NCI-H460 (cell line): ENCODE results near the gene PNMA8C. TPM values are rescaled to one million over a fixed set of nuclear protein-coding genes. Genes with fewer than 3 reads are reported as not detected.

ENCODE experiments used
- DNase-seq: peaks from one replicate; pipeline ENCODE4 v3.0.0-alpha.2; 2016; ENCODE audit warnings: low read depth; ENCODE audit errors: extremely low read depth
- polyA plus RNA-seq: library from polyadenylated mRNA; depleted of rRNA; stranded (reverse); fragments of >200 nt; gene quantifications from 2 replicates; pipeline ENCODE4 v1.2.3, GENCODE V29; 2014; cell fraction: nucleus; rRNA removed
- total RNA-seq: library from RNA; depleted of rRNA; stranded (reverse); fragments of >200 nt; shearing (Covaris generic); gene quantifications from 2 replicates; pipeline ENCODE4 v1.2.3, GENCODE V29; 2014; rRNA removed

The PNMA8C gene
- not detected in 2 replicates for total RNA-seq
- 0.12 TPM in 1 of 2 replicates, not detected in the other for polyA plus RNA-seq

DNA sequence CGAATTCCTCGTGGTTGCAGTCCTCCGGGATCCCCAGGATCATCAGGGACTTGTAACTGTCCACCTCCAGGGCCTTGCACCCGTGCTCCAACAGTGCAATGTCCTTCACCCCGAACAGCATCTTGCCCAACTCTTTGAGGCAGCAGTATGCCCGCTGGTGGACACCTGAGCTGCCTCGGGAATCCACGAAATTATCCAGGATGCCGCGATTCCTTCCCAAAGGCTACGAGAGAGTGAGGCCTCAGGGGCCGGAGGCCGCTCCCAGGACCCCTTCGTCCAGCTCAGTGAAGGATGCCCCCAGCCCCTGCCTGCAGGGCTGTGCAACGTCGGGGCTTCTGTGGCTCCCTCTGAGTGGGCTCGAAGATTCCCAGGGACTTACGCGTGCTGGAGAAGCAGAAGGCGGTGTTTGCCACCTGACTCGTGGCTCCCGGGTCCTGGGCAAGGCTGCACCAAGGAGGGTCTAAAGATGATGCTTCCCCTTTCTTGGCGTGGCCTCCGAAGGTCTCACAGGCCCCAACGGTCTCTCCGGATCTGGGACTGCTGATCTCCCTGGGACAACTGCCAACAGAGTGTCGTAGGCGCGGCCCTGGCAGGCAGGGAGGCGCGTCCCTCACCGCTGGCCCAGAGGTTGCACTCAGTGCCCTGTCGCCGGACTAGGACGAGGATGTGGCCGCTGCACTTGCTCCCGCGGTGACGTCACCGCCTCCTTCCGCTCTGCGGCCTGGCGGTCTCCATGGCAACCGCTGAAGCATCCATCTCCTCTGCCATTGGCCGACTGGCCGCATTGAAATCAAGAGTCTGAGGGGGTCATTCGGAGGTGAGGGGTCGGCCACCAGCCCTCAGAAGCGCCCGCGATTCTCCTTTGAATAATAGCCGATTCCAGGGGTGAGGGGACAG, at the start of gene PNMA8C:
TSS of gene PNMA8C (minus strand) at position 698 of the 897 bp plus-strand sequence. CDS start at position 121, 577 bp downstream.
- no peak for DNase-seq

DNA sequence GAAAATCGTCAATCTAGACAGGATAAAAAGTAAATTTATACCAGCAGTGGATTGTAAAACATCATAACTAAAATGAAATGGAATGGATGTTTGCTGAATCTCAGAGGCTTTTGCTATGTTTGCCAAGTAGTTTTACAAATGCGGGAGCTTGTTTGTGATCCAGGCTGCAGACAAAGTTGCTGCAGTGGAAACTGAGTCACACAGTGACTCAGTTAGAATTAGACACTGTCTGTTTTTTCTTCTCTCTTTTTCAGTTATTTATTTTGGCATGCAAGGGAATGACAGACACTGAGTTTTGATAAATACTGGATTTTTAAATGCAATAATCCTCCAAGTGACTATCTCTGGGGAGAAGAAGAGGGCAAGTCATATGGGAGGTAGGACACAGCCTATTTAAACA, 47.2 kb upstream of the PNMA8C start:
- no peak for DNase-seq

DNA sequence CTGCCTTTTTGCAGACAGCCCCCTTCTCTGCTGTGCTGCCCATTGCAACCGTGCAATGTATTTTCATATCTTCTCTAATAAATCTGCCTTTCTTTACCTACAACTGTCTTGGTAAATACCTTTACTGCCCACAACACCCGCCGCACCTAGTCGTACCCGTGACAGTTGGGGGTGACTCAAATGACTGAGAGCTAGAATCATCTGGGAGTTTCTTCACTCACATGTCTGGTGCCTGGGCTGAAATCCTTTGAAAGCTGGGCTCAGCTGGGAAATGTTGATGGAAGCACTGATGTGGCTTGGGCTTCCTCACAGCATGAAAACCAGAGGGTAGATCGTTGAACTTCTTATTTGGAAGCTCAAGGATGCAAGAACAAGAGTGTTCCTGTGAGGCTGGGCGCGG, 45.5 kb upstream of the PNMA8C start:
- DNase-seq, result no peak

DNA sequence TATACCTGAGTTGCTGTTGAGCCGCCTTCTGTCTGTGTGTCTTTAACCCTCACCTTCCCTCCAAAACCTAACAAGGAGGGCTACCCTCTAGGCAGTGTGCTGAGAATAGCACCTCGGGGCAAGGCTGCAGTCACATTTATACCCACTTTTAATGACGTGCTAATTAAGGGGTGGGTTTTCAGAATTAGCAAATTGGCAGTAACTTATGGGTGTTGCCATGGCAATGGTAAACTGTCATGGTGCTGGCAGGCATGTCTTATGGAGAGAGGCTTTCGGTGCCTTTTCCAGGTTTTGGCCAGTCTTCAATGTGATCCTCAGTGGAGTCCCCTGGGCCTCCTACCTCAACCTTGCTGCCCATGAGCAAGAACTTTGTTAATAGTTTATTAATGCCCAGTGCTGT, 43.9 kb upstream of the PNMA8C start:
- no peak for DNase-seq

DNA sequence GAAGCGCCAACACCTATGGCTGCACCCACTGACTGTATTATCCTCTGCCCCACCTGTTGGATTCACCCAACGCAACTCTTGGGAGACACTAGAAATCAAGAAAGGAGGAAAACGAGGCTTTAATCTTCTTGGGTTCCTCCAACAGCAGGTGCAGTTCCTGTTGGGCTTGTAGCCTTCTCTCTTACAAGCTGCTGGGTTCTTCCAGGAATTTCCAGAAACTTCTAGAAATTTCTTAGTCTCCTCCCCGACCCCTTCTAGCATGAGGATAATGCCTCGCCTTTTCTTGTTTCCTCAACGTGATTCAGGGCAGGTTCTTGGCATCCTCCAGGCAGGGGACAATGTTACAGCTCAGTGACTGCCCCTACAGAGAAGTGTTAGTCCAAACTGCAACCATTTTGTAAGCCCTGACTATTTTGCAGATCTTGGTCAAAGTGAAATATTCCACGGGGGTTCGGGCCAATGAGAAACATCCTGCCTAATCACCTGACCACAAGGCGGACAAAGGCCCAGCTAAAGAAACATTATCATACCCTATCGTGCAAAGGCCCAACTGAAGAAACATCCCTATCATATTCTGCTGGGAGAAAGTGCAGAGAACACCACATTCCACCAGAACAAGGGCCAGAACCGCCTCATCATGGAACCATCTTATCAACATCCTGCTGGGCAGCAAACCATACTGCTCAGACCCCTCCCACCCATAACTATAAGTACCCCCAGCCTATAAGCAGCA, 43.2 kb upstream of the PNMA8C start:
- no peak for DNase-seq

DNA sequence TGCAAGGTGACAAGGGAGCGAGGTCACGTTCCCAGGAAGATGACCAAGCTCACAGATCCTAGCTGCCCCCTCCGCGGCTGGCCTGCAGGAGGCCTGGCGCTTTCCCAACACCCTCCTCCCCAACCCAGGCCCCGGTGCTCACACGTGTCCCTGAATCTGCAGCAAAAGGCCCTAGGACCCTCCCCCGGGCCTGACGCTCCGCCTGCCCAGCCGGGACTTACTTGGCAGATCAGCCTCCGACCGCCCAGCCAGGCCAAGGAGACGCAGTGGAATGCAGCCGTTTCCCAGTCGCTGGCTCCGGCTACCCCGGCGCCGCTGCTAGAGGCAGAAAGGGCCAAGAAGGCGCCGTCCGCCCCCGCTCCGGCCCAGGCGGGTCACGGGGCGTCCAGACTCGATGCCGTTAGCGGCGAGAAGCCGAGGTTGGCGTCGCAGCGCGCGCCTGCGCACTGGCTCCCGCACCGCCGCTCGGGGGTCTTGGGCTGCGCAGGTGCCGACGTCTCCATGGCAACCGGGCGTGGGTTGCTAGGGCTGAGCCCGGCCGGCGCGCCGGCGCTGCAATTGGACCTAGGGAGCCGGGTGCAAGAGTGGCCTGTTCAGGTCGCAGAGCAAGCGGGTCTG, 42.5 kb upstream of the PNMA8C start, which contains the start of gene PNMA8A:
TSS of gene PNMA8A (minus strand) at position 448 of the 618 bp plus-strand sequence. CDS start 528 bp downstream, outside the sequence.
- no peak for DNase-seq

DNA sequence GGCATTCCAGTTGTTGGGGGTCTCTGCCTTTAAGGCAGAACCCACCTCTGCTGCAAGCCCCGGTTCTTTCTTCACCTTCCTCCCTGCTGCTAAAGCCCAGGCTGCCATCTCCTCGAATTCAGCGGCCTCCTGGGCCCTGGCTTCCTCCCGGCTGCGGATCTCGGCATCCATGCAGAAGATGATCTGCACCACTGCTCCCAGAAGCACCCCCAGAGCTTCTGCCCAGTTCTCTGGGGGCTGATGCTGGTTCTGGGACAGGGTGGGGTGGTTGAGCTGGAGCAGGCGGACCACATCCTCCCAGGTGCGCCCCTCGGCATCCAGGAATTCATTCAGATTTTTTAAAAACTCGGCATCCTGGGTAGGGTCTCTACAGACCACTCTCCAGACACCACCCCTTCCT, 41.6 kb upstream of the PNMA8C start:
- no peak for DNase-seq

DNA sequence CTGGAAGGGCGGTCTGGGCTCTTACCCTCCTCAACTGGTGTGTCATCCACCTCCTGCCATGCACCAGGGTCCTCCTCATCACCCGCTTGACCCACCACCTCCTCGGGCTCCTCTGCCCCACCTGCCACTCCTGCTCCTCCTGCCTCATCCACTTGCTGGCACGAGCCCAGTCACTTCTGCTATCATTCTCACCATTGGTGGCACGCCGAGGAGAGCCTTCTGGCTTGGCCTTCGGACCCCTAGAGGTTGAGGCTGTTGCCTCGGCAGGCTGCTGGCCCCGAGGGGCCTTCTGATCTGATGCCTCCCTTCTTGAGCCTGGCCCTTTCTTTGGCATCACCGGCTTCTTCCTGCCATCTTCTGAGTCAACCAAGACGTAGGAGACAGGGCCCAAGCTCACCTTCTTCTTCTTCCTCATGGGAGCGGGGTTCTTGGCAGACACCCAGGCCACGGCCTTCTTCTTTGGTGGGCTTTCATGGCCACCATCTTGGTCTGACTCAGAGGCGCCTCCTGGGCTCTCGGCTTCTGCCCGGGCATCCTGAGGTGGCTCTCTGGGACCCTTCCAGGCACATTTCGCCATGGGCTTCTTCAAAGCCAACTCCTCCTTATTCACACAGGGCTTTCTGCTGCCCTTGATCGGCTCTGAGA, 40.9 kb upstream of the PNMA8C start:
- no peak for DNase-seq

DNA sequence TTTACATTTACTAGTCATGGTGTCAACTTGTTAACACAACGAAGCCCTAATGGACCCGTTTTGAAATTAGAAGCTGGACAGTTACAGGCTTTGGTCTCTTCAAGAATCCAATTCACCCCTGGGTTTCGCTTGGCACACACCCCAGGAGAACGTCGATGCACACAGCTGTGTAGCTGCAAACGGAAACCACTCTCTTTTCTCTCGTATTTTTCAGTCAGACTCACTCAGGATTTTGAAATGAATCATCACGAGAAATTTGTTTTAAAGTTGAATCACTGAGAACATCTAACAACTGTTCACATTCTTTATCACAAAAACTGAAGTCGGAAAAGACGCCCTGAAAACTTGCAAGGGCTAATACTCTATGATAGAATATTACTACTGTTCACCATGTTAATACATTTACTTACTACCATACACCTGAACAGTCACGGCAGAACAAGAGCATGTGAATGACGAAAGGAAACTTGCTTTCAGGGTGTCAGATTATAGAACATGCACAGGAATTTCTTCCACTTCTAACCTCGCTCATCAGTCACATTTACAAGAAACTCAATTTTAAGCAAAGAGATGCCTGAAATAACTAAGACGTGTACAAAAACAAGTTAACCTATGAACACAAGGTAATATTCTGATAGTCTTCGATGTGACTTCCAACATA, 37.9 kb upstream of the PNMA8C start:
- DNase-seq, result no peak

DNA sequence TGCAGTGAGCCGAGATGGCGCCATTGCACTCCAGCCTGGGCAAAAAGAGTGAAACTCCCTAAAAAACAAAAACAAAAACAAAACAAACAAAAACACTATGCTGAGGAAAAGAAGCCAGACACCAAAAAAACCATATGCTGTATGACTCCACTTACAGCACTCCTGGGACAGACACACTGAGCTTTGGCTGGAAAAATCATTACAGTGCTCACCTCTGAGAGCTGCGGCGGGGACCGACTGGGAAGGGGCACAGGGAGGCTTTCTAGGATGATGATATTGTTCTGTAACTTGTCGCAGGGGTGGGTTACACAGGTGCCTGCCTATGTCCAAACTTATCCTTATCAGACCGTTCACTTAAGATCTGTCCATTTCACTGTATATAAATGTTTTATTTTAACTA, 34.8 kb upstream of the PNMA8C start:
- no peak for DNase-seq

DNA sequence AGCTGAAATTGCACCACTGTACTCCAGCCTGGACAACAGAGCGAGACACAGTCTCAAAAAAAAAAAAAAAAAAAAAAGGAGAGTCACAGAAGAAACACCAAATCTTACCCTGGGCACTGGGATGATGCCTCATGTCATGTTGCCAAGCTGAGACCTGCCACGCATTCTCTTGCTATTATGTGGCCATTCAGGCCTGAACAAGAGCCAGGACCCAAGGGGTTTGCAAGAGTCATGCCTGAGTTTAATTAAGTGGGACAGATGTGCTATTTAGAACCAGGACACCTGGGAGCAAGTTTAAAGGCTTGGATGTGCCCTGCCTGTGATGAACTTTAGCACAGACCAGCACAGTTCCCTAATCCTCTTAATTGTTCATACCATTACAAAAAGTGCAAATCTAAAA, 32.8 kb upstream of the PNMA8C start:
- DNase-seq, result no peak

DNA sequence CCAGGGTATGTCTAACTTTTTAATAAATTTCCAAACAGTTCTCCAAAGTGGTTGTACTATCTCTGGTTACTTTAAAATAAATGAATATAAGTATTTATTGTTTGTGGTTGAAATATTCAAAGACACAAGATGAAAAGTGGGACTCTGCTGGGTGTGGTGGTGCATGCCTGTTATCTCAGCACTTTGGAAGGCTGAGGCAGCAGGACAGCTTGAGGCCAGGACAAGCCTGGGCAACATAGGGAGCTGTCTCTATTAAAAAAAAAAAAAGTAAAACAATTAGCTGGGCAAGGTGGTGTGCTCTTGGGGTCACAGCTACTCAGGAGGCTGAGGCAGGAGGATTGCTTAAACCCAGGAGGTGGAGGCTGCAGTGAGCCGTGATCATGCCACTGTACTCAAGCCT, 32.2 kb upstream of the PNMA8C start:
- DNase-seq, result no peak

DNA sequence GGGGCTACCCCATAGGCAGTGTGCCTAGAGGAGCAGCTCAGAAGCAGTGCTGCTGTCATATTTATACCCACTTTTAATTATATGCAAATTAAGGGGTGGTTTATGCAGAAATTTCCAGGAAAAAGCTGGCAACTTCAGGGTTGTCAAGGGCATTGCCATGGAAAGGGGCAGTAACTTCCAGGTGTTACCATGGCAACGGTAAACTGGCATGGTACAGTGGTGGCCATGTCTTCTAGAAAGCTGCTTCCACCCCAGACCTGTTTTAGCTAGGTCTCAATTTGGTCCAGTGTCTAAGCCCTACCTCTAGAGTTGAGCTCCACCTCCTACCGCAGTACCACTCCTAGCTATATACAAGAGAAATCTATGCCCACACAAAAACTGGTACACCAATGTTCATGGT, 31.3 kb upstream of the PNMA8C start:
- no peak for DNase-seq

DNA sequence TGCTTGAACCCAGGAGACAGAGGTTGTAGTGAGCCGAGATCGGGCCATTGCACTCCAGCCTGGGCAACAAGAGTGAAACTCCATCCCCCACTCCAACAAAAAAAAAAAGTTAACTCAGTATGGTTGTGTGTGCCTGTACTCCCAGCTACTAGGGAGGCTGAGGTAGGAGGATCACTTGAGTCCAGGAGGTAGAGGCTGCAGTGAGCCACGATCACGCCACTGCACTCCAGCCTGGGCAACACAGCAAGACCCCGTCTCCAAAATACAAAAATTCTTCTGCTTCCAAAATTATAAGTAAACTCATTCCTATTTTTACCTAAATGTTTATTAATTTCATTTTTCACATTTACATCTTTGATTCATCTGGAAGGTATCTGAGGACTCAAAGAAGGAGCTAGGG, 28.2 kb upstream of the PNMA8C start:
- DNase-seq, result no peak

DNA sequence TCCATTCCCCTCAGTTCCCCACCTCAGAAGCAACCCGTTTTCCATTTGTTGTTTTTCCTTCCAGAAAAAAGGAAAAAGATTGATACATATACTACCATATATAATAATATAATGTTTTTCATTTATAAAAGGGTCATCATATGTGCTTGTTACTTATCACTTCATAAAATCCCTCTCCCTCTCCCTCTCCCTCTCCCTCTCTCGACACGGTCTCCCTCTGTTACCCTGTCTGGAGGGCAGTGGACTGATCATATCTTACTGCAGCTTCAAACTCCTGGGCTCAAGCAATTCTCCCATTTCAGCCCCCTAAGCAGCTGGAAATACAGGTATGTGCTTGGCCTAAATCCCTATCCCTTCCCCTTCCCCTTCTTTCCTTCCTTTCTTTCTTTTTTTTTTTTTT, 25.5 kb upstream of the PNMA8C start:
- no peak for DNase-seq

DNA sequence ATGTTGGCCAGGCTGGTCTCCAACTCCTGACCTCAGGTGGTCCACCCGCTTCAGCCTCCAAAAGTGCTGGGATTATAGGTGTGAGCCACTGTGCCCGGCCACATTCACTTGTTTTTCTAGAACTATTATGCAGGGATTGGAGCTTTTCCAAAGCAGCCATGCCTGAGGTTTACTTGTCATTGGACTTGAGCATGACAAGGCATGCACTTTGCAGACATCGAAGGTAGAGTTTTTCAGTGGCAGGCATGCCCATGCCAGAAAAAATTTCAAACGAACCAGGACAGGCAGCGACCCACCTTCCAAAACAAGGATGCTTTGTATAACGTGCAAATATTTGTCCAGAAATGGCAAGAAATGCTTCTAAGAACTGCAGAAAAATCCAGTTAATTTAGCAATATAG, 24.9 kb upstream of the PNMA8C start:
- DNase-seq, result no peak

DNA sequence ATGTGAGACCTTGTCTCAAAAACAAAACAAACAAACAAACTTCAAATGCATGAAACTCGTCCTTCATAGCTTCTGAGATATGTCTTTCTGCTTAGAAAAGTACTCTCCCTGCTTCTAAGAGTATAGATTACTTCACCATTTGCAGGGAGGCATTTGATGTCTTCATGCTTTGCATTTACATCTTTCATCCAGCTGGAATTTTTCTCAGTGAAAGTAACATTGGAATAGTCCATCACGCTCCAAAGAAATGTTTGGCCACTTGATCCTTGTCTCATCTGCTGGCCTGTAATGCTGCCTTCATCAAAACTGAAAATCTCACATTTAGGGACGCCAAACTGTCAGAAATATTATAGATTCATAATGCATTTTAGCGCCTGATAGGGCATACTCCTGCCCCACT, 23.4 kb upstream of the PNMA8C start:
- no peak for DNase-seq

DNA sequence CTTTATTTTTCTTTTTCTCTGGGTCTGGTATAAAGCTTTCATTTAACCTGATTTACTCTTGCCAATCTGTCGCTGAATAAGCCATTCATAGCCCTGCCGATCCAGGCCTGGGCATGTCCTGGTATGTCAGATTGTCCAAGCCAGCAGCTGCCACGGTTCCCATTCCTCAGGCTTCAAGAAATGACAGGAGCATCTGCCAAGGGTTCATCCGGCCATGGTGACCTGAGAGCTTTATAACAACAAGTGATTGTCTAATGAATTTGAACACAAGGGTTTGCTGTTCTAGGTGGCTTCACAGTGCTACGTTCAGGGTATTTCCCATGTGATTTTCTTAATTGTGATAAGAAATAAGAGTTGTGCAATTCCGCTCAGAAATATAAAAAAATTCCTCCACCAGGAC, 22.6 kb upstream of the PNMA8C start:
- no peak for DNase-seq

DNA sequence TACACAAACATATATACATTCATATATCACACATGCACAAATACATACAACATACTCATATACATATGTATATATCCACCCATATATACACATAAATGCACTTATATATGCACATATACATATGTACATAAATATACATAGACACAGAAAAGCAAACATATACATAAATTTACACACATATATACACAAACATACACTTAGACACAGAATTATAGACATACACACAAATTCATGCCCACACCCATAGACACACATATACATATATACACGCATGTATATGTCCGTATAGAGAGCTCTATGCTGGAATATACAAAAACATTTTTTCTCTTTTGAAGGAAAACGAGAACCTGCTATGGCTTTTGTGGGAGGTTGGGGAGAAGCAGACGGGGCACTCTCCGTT, 22.0 kb upstream of the PNMA8C start:
- no peak for DNase-seq

DNA sequence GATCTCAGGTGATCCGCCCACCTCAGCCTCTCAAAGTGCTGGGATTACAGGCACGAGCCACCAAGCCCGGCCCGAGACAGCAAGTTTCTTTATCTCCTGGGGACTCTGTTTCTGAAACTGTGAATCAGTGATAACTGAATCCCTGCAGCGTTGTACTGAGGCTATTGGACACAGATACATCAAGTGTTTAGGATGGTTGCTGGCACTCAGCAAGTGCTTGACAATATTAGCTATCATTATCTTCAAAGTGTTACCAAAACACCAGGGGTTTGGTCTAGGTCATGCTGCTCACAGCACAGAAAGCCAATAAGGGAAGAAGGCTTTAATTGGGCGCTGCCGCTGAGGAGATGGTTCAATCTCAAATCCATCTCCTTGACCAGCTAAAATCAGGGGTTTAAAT, 20.5 kb upstream of the PNMA8C start:
- DNase-seq, result no peak
